Measurements from ENCODE around the gene UBE2B.
"Not testable (repeated sequence)": the region's sequence is repeated elsewhere in the genome, so short reads cannot be mapped to it uniquely, and the experiment has no call there.

UBE2B gene

DNA sequence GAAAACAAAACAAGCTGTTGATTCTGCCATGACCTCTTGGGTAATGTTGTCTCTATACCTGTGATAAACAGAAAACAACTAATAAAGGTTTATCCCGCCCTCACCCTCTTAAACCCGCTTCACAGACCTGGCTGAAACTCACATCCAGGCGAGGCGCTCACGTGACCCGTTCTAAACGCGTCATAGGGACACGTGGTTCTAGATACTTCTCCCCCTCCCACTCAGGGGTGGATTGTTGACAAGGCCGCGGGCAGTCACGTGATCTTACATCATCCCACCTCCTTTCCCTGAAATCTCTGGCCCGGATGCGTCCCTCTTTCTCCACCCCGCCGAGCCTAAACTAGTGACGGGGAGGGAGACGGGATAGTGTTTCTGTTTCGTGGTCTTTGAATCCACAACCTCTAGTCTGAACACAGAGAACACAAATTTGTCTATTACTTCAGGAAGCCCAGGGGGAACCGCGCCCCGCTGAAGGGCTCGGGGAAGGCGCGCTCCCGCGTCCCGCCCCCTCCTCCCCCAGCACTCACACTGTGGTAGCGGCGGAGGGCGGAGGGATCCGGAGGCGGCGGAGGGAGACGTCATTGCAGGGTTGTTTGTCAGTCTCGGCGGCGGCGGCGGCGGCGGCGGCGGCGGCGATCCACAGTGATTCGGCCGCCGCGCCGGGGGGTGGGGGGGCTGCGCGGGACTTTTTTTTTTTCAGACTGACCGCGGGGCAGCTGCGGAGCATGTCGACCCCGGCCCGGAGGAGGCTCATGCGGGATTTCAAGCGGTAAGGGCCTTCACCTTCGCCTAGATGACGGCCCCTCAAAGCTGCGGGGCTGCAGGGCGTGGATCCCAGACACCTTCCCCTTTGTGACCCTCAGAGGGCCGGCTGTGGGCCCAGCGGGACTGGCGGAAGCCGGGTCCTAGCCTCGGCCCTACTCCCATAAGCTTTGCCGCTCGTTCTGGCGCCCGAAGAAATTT is at the start of gene UBE2B:
TSS of gene UBE2B (plus strand) at position 699 of the 963 bp plus-strand sequence. CDS start at position 726, 27 bp downstream.
- DNase-seq: peak; percentile 95

DNA sequence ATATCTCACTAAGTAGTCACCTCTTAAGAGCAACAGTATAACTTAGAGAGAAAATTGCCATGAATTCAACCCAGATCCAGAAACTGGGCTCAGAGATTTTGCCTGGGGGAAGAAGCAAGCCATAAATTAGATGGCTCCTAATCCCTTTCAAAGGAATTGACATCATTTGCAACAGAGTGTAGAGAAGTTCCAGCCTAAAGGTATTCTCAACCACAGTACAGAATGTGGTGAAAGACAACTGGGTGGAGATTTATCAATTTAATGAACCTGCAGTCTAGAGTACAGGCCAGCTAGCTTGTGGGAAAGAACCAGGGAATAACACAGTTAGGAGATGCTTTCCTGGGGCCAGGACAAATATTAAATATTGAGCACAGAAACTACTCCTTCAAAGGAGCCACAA is 44.0 kb upstream of the UBE2B start:
- no peak for DNase-seq

GRCh38 chr5:134328619-134329018 is 42.8 kb upstream of the UBE2B start:
- no peak for DNase-seq

DNA sequence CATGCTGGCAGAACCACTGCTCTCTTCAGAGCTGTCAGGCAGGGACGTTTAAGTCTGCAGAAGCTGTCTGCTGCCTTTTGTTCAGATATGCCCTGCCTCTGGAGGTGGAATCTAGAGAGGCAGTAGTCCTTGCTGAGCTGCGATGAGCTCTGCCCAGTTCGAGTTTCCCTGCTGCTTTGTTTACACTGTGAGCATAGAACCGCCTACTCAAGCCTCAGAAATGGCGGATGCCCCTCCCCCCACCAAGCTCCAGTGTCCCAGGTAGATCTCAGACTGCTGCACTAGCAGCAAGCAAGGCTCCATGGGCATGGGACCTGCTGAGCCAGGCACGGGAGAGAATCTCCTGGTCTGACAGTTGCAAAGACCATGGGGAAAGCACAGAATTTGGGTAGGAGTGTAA is 34.5 kb upstream of the UBE2B start:
- not testable (repeated sequence) for DNase-seq

GRCh38 chr5:134343500-134343899 is 27.9 kb upstream of the UBE2B start:
- DNase-seq: not testable (repeated sequence)

GRCh38 chr5:134345476-134345875 is 25.9 kb upstream of the UBE2B start:
- not testable (repeated sequence) for DNase-seq

DNA sequence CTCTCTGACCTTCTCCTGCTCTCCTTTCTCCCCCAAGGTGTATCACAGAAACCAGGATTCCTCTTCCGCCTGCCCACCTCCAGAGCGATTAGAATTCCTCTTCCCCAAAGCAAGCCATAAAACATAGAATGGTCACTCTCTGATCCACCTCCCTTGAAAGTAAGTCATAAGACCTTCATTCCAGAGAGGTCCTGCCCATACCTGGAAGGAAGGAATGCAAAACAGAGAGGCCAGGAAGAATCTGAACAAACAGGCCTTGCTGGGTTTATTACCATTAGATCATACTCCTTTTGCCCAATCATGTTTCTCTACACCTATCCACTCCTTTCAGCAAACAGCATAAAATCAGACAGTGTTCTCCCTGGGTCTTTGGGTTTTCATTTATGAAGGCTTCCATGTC is 25.4 kb upstream of the UBE2B start:
- DNase-seq: no peak

- no peak for DNase-seq
These were observed 21.9 kb upstream of the UBE2B start for GRCh38 chr5:134349463-134349862.

- DNase-seq: no peak
These were observed 15.7 kb upstream of the UBE2B start for GRCh38 chr5:134355681-134356080.

- no peak for DNase-seq
These were observed 5.8 kb upstream of the UBE2B start for GRCh38 chr5:134365604-134366003.

GRCh38 chr5:134370311-134370870 is 978 bp upstream of the UBE2B start:
- no peak for DNase-seq

GRCh38 chr5:134371834-134372340 is 518 bp downstream of the UBE2B start:
- no peak for DNase-seq

- not testable (repeated sequence) for DNase-seq
These were observed 2.3 kb downstream of the UBE2B start for GRCh38 chr5:134373633-134374032.

- no peak for DNase-seq
These were observed 2.9 kb downstream of the UBE2B start for GRCh38 chr5:134374232-134374631.

DNA sequence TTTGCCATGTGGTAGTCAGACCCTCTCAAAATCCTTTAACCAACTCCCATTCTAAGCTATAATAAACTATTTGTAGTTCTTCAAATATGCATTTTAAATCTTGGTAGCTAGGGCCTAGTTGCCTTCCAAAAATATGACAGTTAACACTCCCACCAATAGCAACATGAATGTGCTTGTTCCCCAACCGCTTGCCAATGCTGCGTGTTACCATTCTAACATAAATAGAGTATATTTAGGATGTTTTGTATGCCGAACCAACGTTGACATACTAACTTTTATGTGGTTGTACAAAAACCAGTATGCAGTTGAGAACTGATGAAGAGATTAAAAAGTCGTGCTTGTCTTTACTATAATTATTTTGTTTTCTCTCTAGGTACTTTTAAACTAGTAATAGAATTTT is 9.0 kb downstream of the UBE2B start:
- no peak for DNase-seq

DNA sequence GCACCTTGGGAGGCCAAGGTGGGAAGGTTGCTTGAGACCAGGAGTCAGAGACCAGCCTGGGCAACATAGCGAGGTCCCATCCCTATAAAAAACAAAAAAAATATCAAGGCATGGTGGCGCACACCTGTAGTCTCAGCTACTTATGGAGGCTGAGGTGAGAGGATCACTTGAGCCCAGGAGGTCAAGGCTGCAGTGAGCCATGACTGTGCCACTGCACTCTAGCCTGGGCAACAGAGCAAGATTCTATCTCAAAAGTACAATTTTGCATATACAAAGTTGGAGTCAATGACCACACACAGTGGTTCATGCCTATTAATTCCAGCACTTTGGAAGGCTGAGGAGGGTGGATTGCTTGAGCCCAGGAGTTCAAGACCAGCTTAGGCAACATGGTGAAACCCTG is 10.8 kb downstream of the UBE2B start:
- DNase-seq: not testable (repeated sequence)

GRCh38 chr5:134383980-134384697 is 12.8 kb downstream of the UBE2B start:
- DNase-seq: no peak

DNA sequence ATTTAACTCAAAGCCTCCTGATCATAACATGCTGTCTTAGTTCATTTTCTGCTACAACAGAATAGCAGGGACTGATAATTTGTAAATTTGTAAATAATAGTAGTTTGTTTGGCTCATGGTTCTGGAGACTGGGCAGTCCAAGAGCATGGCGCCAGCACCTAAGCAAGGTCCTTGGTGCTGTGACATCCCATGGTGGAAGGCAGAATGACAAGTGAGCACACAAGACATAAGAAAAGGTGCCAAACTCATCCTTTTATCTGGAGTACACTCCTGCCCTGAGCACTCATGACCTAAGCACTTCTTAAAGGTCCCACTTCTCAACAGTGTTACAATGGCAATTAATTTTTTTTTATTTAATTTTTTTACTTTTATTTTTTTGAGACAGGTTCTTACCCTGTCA is 16.1 kb downstream of the UBE2B start:
- DNase-seq: no peak

GRCh38 chr5:134392301-134392700 is 20.9 kb downstream of the UBE2B start:
- DNase-seq: no peak

GRCh38 chr5:134394932-134395331 is 23.6 kb downstream of the UBE2B start:
- DNase-seq: no peak

- DNase-seq: no peak
These were observed 24.9 kb downstream of the UBE2B start for GRCh38 chr5:134396274-134396673.

DNA sequence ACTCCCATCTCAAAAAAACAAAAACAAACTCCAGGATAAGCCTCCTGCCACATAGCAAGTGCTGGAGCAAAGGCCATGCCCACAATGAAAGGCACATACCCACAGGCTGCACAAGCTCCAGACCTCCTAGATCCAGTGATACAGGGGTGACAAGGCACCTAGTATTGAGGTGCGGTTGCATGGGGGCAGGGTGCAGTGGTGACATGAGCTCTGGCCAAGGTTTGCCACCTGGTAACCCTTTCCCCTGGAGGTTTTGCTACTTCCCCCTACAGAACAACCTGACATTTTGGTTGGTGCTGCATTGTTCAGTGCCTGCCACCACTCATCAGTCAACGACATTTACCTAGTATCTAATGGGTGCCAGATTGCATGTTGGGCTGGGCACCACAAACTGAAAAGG is 25.8 kb downstream of the UBE2B start:
- DNase-seq: no peak

DNA sequence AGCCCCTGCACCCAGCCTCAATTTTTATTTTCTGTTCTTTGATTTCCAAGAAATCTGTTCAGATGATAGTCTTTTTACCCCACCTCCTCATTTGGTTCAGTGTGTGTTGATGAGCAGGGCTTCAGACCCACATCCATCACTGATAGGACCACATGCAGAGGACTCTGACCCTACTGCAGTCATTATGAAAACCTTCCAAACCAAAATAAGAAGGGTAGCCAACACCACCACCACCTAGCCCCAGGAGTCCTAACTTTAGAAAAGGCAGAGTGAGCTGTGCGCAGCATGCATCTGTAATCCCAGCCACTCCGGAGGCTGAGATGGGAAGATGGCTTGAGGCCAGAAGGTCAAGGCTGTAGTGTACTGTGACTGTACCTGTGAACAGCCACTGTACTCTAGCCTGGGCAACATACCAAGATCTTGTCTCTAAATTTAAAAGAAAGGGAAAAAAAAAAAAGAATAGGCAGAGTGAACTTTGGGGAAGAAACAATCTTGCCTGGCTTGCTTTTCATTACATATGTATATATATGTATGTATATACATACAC is 27.3 kb downstream of the UBE2B start:
- no peak for DNase-seq

Data from NCI-H2227 treated with DMSO at 0.1 percent for 48 hours (cell line).